ENCODE measurements around the gene RBM44. TPM values are rescaled to one million over a fixed set of nuclear protein-coding genes. Genes with fewer than 3 reads are reported as not detected.

The RBM44 gene
- total RNA-seq, 4 donors from 2014 or later: under 0.01 to 3.6 (median 1.8) TPM

GRCh38 chr2:237877576-237878307, 79.2 kb downstream of the RBM44 start:
- DNase-seq: peak; percentile 19 to 20
- Histone ChIP-seq H3K27ac (peak overlapping the region; percentile 98 to 100), H3K36me3 (no peaks in the 10 kb centered on the region), H3K4me1 (peaks cover 21 to 62% of the 10 kb centered on the region in 2 donors), H3K4me3 (no peak overlapping the region), H3K27me3 (no peaks in the 10 kb centered on the region), H3K9me3 (no peaks in the 10 kb centered on the region)
- intact Hi-C loops (cut with DNase I; ENCODE audit: low total_unique reads): no loop called here
- TF ChIP-seq POLR2A (IDR thresholded peaks at IDR 0.05): no peak
- TF ChIP-seq CTCF (IDR thresholded peaks at IDR 0.05): no peak

- Histone ChIP-seq H3K9me3 (no peaks in the 10 kb centered on the region), H3K4me1 (peaks cover 13 to 61% of the 10 kb centered on the region in 2 donors), H3K27ac (peak overlapping the region; percentile 98 to 100), H3K4me3 (no peak overlapping the region), H3K27me3 (no peaks in the 10 kb centered on the region), H3K36me3 (no peaks in the 10 kb centered on the region)
- TF ChIP-seq CTCF (IDR thresholded peaks at IDR 0.05): no peak
- no peak for TF ChIP-seq POLR2A (IDR thresholded peaks at IDR 0.05)
- DNase-seq: peak; percentile 25 to 40
- intact Hi-C loops (cut with DNase I; ENCODE audit: low total_unique reads): no loop called here
Measured at GRCh38 chr2:237878321-237879057, 79.9 kb downstream of the RBM44 start.

DNA sequence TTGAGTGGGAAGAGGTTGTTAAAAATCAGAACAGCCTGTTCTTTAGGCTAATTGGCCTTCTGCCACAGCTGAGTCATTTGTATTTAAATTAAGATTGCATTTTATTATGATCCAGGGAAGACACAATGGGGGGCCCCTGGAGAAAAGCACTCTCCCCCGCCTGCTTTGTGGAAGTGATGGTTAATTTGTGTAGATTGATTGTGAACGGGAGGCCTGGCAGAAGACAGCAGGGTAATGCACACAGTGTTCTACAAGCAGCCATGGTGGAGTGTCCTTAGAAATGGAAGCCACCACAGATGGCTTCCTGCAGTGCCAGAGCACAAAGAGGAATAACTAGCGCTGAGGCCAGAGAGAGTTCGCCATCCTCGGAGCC, 80.5 kb downstream of the RBM44 start:
- no peaks in the 10 kb centered on the region for H3K36me3 ChIP-seq
- peak overlapping the region; percentile 98 to 100 for H3K27ac ChIP-seq
- H3K4me1 ChIP-seq: peaks cover 12 to 59% of the 10 kb centered on the region in 2 donors
- TF ChIP-seq CTCF (IDR thresholded peaks at IDR 0.05) (no peak), POLR2A (IDR thresholded peaks at IDR 0.05) (no peak)
- H3K9me3 ChIP-seq: no peaks in the 10 kb centered on the region
- intact Hi-C loops (cut with DNase I; ENCODE audit: low total_unique reads): no loop called here
- DNase-seq: peak; percentile 19 to 75
- H3K4me3 ChIP-seq: no peak overlapping the region
- H3K27me3 ChIP-seq: no peaks in the 10 kb centered on the region

DNA sequence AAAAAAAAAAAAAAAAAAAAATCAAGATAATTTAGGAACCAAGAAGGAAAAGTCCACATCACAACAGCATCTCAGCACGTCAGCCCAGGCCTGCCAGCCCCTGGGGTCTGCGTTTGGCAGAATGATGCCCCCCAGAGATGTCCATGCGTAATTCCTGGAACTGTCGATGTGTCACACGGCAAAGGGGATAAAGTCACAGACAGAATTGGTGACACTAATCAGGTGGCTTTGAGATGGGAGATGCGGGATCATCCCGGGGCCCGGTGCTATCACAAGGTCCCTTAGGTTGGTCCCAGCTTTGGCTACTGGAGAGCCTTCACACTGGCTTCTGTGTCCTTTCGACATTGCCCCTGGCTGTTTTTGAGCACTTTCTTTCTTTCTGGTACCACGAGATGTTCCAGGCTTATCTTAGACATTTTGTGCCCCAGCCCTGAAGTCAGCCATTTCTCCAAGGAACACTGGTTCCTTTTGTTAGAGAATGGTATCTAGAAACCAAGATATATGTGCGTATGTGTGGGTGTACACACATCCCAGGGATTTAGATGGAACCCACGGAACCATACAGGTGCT, 81.5 kb downstream of the RBM44 start:
- H3K27me3 ChIP-seq: no peaks in the 10 kb centered on the region
- H3K36me3 ChIP-seq: no peaks in the 10 kb centered on the region
- TF ChIP-seq POLR2A (IDR thresholded peaks at IDR 0.05) (no peak), CTCF (IDR thresholded peaks at IDR 0.05) (no peak)
- H3K9me3 ChIP-seq: no peaks in the 10 kb centered on the region
- H3K27ac ChIP-seq: peak overlapping the region; percentile 98 to 100
- intact Hi-C loops (cut with DNase I; ENCODE audit: low total_unique reads): no loop called here
- DNase-seq: peak; percentile 12 to 16
- peaks cover 15 to 59% of the 10 kb centered on the region in 2 donors for H3K4me1 ChIP-seq
- H3K4me3 ChIP-seq: no peak overlapping the region

Data from uterus (tissue), 4 donors.